ENCODE data around the gene MGAT5B.

MGAT5B gene

DNA sequence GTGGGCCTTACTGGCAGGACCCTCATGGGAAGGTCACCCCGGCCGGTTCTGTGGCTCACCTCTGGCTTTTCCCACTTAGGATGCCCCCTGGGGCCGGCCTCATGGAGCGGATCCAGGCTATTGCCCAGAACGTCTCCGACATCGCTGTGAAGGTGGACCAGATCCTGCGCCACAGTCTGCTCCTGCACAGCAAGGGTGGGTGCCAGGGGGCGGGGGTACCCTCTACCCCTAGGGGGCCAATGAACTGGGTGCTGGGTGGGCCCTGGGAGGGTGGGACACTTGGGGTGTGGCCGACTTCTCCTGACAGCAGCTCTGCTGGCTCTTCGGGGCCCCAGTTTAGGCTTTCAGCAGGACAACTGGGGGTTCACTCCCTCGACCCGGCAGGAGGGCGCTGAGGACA is 34.3 kb downstream of the MGAT5B start:
- no peak for DNase-seq (ENCODE audit: low read depth in 2 of 2, low spot score in 1 of 2)

- DNase-seq (ENCODE audit: low read depth in 2 of 2, low spot score in 1 of 2), result no peak
Observed at GRCh38 chr17:76903631-76904030, 35.4 kb downstream of the MGAT5B start.

GRCh38 chr17:76904116-76904515 is 35.9 kb downstream of the MGAT5B start:
- no peak for DNase-seq (ENCODE audit: low read depth in 2 of 2, low spot score in 1 of 2)

- DNase-seq (ENCODE audit: low read depth in 2 of 2, low spot score in 1 of 2), result no peak
Observed at GRCh38 chr17:76905036-76905435, 36.8 kb downstream of the MGAT5B start.

DNA sequence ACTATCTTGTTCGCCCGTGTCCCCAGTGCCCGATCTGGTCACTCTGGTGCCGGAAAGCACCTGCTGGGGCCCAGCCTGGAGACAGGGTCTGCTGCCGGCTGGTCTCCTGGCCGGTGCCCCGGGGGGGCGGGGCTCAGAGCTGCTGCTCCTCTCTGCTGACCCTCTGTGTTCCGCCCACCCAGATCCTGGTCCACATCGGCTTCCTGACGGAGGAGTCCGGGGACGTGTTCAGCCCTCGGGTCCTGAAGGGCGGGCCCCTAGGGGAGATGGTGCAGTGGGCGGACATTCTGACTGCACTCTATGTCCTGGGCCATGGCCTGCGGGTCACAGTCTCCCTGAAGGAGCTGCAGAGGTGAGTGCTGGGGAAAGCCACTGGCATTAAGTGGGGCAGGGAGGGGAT is 37.6 kb downstream of the MGAT5B start:
- no peak for DNase-seq (ENCODE audit: low read depth in 2 of 2, low spot score in 1 of 2)

GRCh38 chr17:76906463-76906862 is 38.3 kb downstream of the MGAT5B start:
- DNase-seq (ENCODE audit: low read depth in 2 of 2, low spot score in 1 of 2), result no peak

DNA sequence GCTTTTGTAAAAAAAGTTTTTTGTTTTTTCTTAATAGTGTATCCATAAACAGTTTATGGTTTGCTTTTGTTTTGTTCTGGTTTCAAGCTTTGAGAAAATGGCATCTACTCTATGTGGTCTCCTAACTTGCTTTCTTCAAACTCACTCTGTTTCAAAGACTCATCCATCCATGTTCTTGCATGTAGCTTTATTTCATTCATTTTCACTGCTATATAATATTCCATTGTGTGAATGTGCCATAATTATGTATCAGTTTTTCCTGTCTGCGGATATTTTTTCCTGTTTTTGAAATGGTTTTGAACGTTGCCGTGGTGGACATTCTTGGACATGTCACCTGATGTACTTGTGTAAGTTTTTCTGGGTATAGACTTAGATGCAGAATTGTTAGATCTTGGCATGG is 39.1 kb downstream of the MGAT5B start:
- DNase-seq (ENCODE audit: low read depth in 2 of 2, low spot score in 1 of 2), result no peak

- DNase-seq (ENCODE audit: low read depth in 2 of 2, low spot score in 1 of 2), result no peak
Observed at GRCh38 chr17:76909971-76910760, 42.0 kb downstream of the MGAT5B start.

- no peak for DNase-seq (ENCODE audit: low read depth in 2 of 2, low spot score in 1 of 2)
Observed at GRCh38 chr17:76911299-76912017, 43.3 kb downstream of the MGAT5B start.

DNA sequence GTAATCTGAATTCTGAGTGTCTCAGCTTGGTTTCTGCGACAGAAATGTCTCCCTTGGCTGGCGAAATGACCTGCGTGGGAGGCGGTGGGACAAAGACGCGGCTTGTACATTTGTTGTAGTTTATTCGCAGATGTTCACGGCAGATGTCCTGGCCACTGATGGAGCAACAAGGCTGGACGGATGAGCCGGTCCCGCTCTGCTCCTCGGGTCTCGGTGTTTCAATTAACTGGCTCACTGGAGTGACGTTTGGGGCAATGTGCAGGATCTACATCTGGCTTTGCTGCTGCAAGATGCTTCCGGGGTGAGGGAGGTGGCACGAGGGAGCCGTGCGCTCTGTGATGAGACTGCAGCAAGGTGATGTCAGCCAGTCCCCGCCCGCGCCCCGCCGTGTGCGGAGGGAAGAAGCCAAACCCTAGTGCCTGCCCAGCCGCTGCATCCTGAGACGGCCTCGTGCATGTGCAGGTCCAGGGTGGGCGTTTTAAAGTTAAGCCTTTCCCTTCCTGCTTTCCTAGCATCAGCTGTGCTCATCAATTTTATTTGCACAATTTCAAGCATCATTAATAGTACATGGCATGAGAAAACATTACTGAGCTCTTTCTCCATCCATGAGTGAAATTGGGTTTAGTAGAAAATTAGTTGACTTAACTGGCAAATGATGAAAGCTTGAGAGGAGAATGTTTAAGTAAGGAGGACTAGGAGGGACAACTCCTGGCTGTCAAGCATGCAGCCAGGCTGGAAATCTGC is 44.4 kb downstream of the MGAT5B start:
- DNase-seq (ENCODE audit: low read depth in 2 of 2, low spot score in 1 of 2), result no peak

GRCh38 chr17:76914937-76915336 is 46.7 kb downstream of the MGAT5B start:
- DNase-seq (ENCODE audit: low read depth in 2 of 2, low spot score in 1 of 2), result no peak

GRCh38 chr17:76915840-76916510 is 47.8 kb downstream of the MGAT5B start:
- DNase-seq (ENCODE audit: low read depth in 2 of 2, low spot score in 1 of 2), result no peak

- DNase-seq (ENCODE audit: low read depth in 2 of 2, low spot score in 1 of 2), result no peak
Observed at GRCh38 chr17:76917829-76918228, 49.6 kb downstream of the MGAT5B start.

- DNase-seq (ENCODE audit: low read depth in 2 of 2, low spot score in 1 of 2), result no peak
Observed at GRCh38 chr17:76918811-76919210, 50.6 kb downstream of the MGAT5B start.

DNA sequence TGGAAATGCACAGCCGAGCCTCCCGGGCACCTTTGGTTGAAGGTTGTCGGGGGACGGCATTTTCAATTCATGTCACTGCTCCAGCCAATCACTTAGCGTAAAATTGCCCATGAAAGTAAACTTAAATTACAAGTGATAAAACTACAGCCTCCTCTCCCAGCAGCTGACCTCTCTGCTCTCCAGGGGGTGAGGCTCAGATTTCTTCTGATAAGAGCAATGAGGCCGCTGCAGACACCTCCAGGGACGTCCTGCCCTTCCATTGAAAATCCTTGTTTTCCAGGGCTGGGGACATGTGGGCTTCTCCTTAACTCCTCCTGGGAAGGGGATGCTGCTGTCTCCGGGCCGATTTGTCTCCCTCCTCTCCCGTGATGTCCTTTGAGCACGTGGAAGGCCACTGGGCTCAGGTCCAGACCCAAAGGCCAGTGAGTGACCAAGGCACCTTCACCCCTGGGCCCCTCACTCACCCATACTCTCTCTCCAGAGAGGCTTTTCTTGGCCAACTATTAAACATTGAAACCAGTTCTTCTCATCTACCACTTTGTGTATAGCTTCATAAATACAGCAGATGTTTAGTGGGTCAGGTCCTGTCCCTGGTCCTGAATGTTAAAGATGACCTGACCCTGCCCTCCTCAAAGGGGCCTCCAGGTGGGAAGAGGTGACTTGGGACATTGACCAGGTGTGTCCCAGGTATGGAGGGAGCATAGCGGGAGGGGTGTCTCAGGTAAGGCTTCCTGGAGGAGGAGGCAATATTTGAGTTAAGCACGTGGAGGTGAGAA is 52.3 kb downstream of the MGAT5B start:
- no peak for DNase-seq (ENCODE audit: low read depth in 2 of 2, low spot score in 1 of 2)

DNA sequence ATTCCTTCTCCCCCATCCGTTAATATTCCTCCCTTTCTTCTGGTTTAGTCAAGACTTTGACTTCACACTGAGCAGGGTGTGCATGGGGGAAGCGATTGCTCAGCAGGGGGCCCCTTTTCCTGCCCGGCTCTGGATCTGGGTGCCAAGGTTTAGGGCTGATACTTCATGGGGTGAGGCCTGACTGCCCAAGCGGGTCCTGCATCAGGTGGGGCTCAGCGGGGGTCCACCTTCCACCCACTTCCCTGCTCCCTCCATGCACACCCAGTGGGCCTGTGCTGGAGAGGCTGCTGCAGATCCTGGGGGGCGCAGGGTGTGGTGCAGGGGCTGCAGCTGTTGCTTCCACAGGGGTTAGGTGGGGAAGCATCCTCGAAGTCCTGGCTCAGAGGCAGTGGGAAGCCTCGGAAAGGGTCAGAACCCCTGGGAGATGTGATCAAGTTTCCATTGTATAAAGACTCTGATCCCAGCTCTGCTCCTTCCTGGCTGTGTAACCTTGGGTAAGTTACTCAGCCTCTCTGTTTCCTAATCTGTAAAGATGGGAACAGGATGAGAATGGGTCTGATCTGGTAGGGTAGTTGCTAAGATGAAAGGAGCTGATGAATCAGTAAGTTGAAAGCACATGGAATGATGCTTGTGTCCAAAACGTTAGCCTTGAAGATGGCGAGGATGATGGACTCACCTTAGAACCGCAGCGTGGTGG is 53.3 kb downstream of the MGAT5B start:
- DNase-seq (ENCODE audit: low read depth in 2 of 2, low spot score in 1 of 2), result no peak

DNA sequence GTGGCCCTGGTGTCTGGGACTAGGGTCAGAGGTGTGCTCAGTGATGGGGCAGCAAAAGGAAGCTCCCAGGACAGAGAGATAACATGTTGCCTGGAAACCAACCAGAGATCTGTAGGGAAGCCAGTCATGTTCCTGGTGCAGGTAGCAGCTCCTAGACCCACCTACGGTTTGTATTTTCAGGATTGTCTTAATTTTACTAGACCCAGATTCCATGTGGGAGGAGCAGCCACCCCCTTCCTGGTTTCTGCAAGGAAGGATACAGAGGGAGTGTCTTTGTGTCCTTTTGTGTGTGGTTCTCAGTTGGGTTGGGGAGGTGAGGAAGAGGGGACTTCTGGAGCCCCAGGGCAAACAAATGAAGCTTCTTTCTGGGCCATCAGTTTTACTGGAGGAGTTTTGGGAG is 53.9 kb downstream of the MGAT5B start:
- no peak for DNase-seq (ENCODE audit: low read depth in 2 of 2, low spot score in 1 of 2)

DNA sequence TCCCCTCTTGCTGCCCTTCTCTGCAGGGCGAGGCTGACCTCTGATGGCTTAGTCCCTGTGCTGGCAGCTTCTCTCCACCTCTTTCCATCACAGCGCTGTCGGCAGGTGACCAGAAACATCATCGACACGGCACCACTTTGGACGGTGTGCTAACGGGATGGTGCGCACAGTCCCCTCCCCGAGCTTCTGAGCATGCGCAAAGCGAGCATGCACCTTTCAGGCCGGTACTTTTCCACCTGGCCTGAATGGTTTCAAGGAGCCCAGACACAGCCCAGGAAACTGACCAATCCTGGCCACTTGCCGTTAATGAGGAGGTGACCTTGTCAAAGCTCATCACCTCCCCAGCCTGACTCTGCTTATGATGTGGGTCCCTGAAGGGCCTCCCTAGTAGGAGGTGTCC is 54.8 kb downstream of the MGAT5B start:
- DNase-seq (ENCODE audit: low read depth in 2 of 2, low spot score in 1 of 2), result no peak

DNA sequence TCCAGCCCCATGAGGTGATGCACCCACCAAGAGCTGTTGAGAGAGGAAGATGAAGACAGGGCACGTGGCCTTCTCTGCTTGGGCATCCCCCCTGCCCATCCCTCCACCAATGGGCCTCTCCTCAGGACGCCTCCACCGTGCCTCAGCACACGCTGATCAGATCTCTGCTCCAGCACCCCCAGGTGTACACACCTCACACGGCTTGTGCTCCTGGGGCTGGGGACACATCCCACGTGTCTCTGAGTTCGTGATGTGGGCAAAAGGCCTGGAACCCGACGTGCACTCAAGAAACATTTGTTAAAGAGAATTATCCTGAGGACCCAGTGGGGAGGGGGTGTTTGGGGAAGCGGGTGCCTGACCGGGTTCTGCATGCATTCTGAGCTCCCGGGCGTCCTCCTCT is 55.3 kb downstream of the MGAT5B start:
- no peak for DNase-seq (ENCODE audit: low read depth in 2 of 2, low spot score in 1 of 2)
